ENCODE measurements around the gene ANKRD65.
"Not testable (repeated sequence)": the region's sequence is repeated elsewhere in the genome, so short reads cannot be mapped to it uniquely, and the experiment has no call there.

ANKRD65 gene

GRCh38 chr1:1420654-1421141 lies 378 bp downstream of the ANKRD65 start:
- H3K4me3 ChIP-seq (ENCODE audit: low read length), result peak overlapping the region; percentile 45
- no peak for DNase-seq (ENCODE audit: low read depth)
- no peak for TF ChIP-seq CTCF (IDR thresholded peaks at IDR 0.05; ENCODE audit: insufficient read depth, low read depth, low read length, missing control alignments)

- DNase-seq (ENCODE audit: low read depth), result no peak
- TF ChIP-seq CTCF (IDR thresholded peaks at IDR 0.05; ENCODE audit: insufficient read depth, low read depth, low read length, missing control alignments), result no peak
- H3K4me3 ChIP-seq (ENCODE audit: low read length), result peak overlapping the region; percentile 45
These were observed 1.0 kb downstream of the ANKRD65 start for GRCh38 chr1:1419813-1420653.

- no peak for DNase-seq (ENCODE audit: low read depth)
- no peak for TF ChIP-seq CTCF (IDR thresholded peaks at IDR 0.05; ENCODE audit: insufficient read depth, low read depth, low read length, missing control alignments)
- H3K4me3 ChIP-seq (ENCODE audit: low read length), result peak overlapping the region; percentile 39
These were observed 1.7 kb downstream of the ANKRD65 start for GRCh38 chr1:1419363-1419812.

- no peak for TF ChIP-seq CTCF (IDR thresholded peaks at IDR 0.05; ENCODE audit: insufficient read depth, low read depth, low read length, missing control alignments)
- H3K4me3 ChIP-seq (ENCODE audit: low read length), result no peak overlapping the region
- no peak for DNase-seq (ENCODE audit: low read depth)
These were observed 2.4 kb downstream of the ANKRD65 start for GRCh38 chr1:1418464-1419362.

- not testable (repeated sequence) for DNase-seq (ENCODE audit: low read depth); H3K4me3 ChIP-seq (ENCODE audit: low read length)
These were observed 3.1 kb downstream of the ANKRD65 start for GRCh38 chr1:1417825-1418463.

GRCh38 chr1:1417396-1417795 lies 3.7 kb downstream of the ANKRD65 start:
- DNase-seq (ENCODE audit: low read depth), result peak; percentile 55
- not testable (repeated sequence) for H3K4me3 ChIP-seq (ENCODE audit: low read length)

- TF ChIP-seq CTCF (IDR thresholded peaks at IDR 0.05; ENCODE audit: insufficient read depth, low read depth, low read length, missing control alignments), result no peak
- no peak overlapping the region for H3K4me3 ChIP-seq (ENCODE audit: low read length)
- DNase-seq (ENCODE audit: low read depth), result no peak
These were observed 5.3 kb downstream of the ANKRD65 start for GRCh38 chr1:1415751-1416150.

GRCh38 chr1:1412311-1412902 lies 8.7 kb downstream of the ANKRD65 start:
- not testable (repeated sequence) for H3K4me3 ChIP-seq (ENCODE audit: low read length); DNase-seq (ENCODE audit: low read depth)
